Left colon (tissue), 2 donors: Measurements from ENCODE around the gene FNDC3B. TPM values are rescaled to one million over a fixed set of nuclear protein-coding genes. Genes with fewer than 3 reads are reported as not detected.

Experiments
- ATAC-seq: fragments of 200-7000 bp; cut with Tn5 transposase; one replicate; pipeline ENCODE4 v1.9.1; 2020; ENCODE audit warnings: mild to moderate bottlenecking, moderate library complexity
- DNase-seq, 2 donors: peaks; one replicate each; pipeline ENCODE4 v3.0.0-alpha.2; 2020
- intact Hi-C, 2 donors: fragments of 100-400 bp; cut with DNase I in 1 of 2; cut with micrococcal nuclease in 1 of 2; formaldehyde crosslinking; loops; one replicate each; pipeline versions ENCODE4 v1.11.2 to v1.14.0; 2022; cut with DNase I, micrococcal nuclease
- total RNA-seq, 2 donors: library from RNA; stranded (reverse); fragmentation: NEBNext Ultra II Directional; extraction: Animal tissue kit (Norgen Biotek cat#: 25700); gene quantifications; one replicate each; pipeline ENCODE4 v1.2.1, GENCODE V29; 2021
- donor health status: DM: no; HTN: no; CAD: no.
- donor health status: DM: yes; HTN: yes; CAD: no.

FNDC3B gene
- total RNA-seq, 2 donors from 2014 or later, result 100 to 113 TPM

- ATAC-seq (no peak), DNase-seq (no peak)
- intact Hi-C loops, result no loop called here
These were observed 111.7 kb downstream of the FNDC3B start for GRCh38 chr3:172150913-172151650.

- DNase-seq (no peak), ATAC-seq (no peak)
- intact Hi-C loops, result no loop called here
These were observed 112.6 kb downstream of the FNDC3B start for GRCh38 chr3:172151651-172152649.

GRCh38 chr3:172152874-172153273 is 113.5 kb downstream of the FNDC3B start:
- ATAC-seq, result no peak
- intact Hi-C loops, result no loop called here
- no peak for DNase-seq

- ATAC-seq, result peak; percentile 97
- intact Hi-C loops, result no loop called here
These were observed 114.0 kb downstream of the FNDC3B start for GRCh38 chr3:172153335-172153861.

GRCh38 chr3:172154768-172155664 is 115.6 kb downstream of the FNDC3B start:
- DNase-seq, result no peak
- intact Hi-C loops, result no loop called here
- no peak for ATAC-seq

More at GRCh38 chr3:172153335-172153861, 114.0 kb downstream of the FNDC3B start:
- peak; percentile 78 to 93 for DNase-seq

- ATAC-seq, result no peak
- intact Hi-C loops, result no loop called here
- no peak for DNase-seq
These were observed 116.7 kb downstream of the FNDC3B start for GRCh38 chr3:172155897-172156585.

- DNase-seq (no peak), ATAC-seq (no peak)
- intact Hi-C loops, result no loop called here
These were observed 117.2 kb downstream of the FNDC3B start for GRCh38 chr3:172156586-172156955.

GRCh38 chr3:172157564-172158258 is 118.3 kb downstream of the FNDC3B start:
- ATAC-seq (no peak), DNase-seq (no peak)
- intact Hi-C loops, result no loop called here

GRCh38 chr3:172158741-172159140 is 119.4 kb downstream of the FNDC3B start:
- DNase-seq (no peak), ATAC-seq (no peak)
- intact Hi-C loops, result no loop called here

- intact Hi-C loops, result no loop called here
- no peak for ATAC-seq
- DNase-seq, result no peak
These were observed 120.0 kb downstream of the FNDC3B start for GRCh38 chr3:172159376-172159775.

GRCh38 chr3:172159962-172160538 is 120.7 kb downstream of the FNDC3B start:
- DNase-seq, result no peak
- intact Hi-C loops, result no loop called here
- ATAC-seq, result peak; percentile 26

GRCh38 chr3:172161133-172161789 is 121.9 kb downstream of the FNDC3B start:
- intact Hi-C loops, result no loop called here
- no peak for DNase-seq
- no peak for ATAC-seq

GRCh38 chr3:172161959-172162358 is 122.6 kb downstream of the FNDC3B start:
- DNase-seq, result no peak
- no peak for ATAC-seq
- intact Hi-C loops, result no loop called here

GRCh38 chr3:172163320-172163719 is 123.9 kb downstream of the FNDC3B start:
- ATAC-seq, result no peak
- no peak for DNase-seq
- intact Hi-C loops, result no loop called here

- ATAC-seq, result no peak
These were observed 125.4 kb downstream of the FNDC3B start for GRCh38 chr3:172164620-172165362.

GRCh38 chr3:172166261-172166660 is 126.9 kb downstream of the FNDC3B start:
- ATAC-seq (no peak), DNase-seq (no peak)
- intact Hi-C loops, result no loop called here

More at GRCh38 chr3:172164620-172165362, 125.4 kb downstream of the FNDC3B start:
- DNase-seq, result no peak
- intact Hi-C loops, result no loop called here
